Measurements from ENCODE around the gene ASAP3. TPM values are rescaled to one million over a fixed set of nuclear protein-coding genes. Genes with fewer than 3 reads are reported as not detected.

ASAP3 gene
- total and polyA plus RNA-seq, 9 of the 15 experiments (the other 6 are each of a cell fraction or from before 2014, with no cell fraction given): 1.7 to 31.2 (median 17.4) TPM

- TF ChIP-seq RFX1 (IDR thresholded peaks at IDR 0.05): no peak
- no peak for TF ChIP-seq HNRNPLL (IDR thresholded peaks at IDR 0.05; ENCODE audit: low read depth, low read length, poor library complexity, severe bottlenecking)
- no peak for TF ChIP-seq ZNF655 (CRISPR knock-in tag; IDR thresholded peaks at IDR 0.05)
- TF ChIP-seq, protein P1, sequence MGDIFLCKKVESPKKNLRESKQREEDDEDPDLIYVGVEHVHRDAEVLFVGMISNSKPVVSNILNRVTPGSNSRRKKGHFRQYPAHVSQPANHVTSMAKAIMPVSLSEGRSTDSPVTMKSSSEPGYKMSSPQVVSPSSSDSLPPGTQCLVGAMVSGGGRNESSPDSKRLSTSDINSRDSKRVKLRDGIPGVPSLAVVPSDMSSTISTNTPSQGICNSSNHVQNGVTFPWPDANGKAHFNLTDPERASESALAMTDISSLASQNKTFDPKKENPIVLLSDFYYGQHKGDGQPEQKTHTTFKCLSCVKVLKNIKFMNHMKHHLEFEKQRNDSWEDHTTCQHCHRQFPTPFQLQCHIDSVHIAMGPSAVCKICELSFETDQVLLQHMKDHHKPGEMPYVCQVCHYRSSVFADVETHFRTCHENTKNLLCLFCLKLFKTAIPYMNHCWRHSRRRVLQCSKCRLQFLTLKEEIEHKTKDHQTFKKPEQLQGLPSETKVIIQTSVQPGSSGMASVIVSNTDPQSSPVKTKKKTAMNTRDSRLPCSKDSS (IDR thresholded peaks at IDR 0.05; ENCODE audit: low read depth, partially characterized antibody): no peak
- TF ChIP-seq SRSF3 (IDR thresholded peaks at IDR 0.05; ENCODE audit: insufficient read depth, low read length): no peak
- TF ChIP-seq, protein P2, sequence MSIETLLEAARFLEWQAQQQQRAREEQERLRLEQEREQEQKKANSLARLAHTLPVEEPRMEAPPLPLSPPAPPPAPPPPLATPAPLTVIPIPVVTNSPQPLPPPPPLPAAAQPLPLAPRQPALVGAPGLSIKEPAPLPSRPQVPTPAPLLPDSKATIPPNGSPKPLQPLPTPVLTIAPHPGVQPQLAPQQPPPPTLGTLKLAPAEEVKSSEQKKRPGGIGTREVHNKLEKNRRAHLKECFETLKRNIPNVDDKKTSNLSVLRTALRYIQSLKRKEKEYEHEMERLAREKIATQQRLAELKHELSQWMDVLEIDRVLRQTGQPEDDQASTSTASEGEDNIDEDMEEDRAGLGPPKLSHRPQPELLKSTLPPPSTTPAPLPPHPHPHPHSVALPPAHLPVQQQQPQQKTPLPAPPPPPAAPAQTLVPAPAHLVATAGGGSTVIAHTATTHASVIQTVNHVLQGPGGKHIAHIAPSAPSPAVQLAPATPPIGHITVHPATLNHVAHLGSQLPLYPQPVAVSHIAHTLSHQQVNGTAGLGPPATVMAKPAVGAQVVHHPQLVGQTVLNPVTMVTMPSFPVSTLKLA (conservative IDR thresholded peaks at IDR 0.05): no peak
- TF ChIP-seq SRSF9 (IDR thresholded peaks at IDR 0.05; ENCODE audit: borderline replicate concordance, low read depth, low read length): no peak
- no peak for TF ChIP-seq EP300 (IDR thresholded peaks at IDR 0.05; ENCODE audit: low read length)
- no peak for TF ChIP-seq U2AF2 (optimal IDR thresholded peaks at IDR 0.05; ENCODE audit: low read depth, low read length)
- TF ChIP-seq JUNB (CRISPR knock-in tag; conservative IDR thresholded peaks at IDR 0.05): no peak
- TF ChIP-seq RNF219 (CRISPR knock-in tag; IDR thresholded peaks at IDR 0.05): no peak
- TF ChIP-seq TRIM28 (IDR thresholded peaks at IDR 0.05): no peak
- TF ChIP-seq ZNF282 (CRISPR knock-in tag; IDR thresholded peaks at IDR 0.05): no peak
- TF ChIP-seq SAFB2 (IDR thresholded peaks at IDR 0.05; ENCODE audit: borderline replicate concordance, low read depth, low read length, severe bottlenecking): no peak
- TF ChIP-seq FIP1L1 (IDR thresholded peaks at IDR 0.05; ENCODE audit: low read depth, low read length, poor library complexity, severe bottlenecking): no peak
- TF ChIP-seq ZNF717 (CRISPR knock-in tag; IDR thresholded peaks at IDR 0.05): no peak
- TF ChIP-seq HMBOX1 (IDR thresholded peaks at IDR 0.05): no peak
- no peak for TF ChIP-seq PHF20 (IDR thresholded peaks at IDR 0.05; ENCODE audit: partially characterized antibody)
Observed at GRCh38 chr1:23481026-23481597, 2.9 kb downstream of the ASAP3 start (continued).
